ENCODE results near the gene KIAA1755.
A peak's percentile ranks its signal among the peaks of the same experiment; 100 is the strongest.

The KIAA1755 gene

GRCh38 chr20:38181207-38181801, 79.2 kb downstream of the KIAA1755 start:
- no peak for TF ChIP-seq CTCF (IDR thresholded peaks at IDR 0.05)
- H3K27me3 ChIP-seq = no peaks in the 10 kb centered on the region
- H3K4me1 ChIP-seq = peaks cover 0 to 3% (median 0%) of the 10 kb centered on the region in 4 donors
- no peaks in the 10 kb centered on the region for H3K36me3 ChIP-seq
- no peak overlapping the region for H3K4me3 ChIP-seq
- intact Hi-C loops (cut with DNase I; ENCODE audit: low total_unique reads) = no loop called here
- H3K27ac ChIP-seq = no peak overlapping the region
- no peak for DNase-seq
- H3K9me3 ChIP-seq = no peaks in the 10 kb centered on the region

GRCh38 chr20:38180781-38181180, 79.8 kb downstream of the KIAA1755 start:
- Histone ChIP-seq H3K9me3 (no peaks in the 10 kb centered on the region), H3K36me3 (no peaks in the 10 kb centered on the region), H3K27me3 (no peaks in the 10 kb centered on the region), H3K27ac (no peak overlapping the region), H3K4me3 (no peak overlapping the region), H3K4me1 (peaks cover 0 to 3% (median 0%) of the 10 kb centered on the region in 4 donors)
- intact Hi-C loops (cut with DNase I; ENCODE audit: low total_unique reads) = no loop called here
- no peak for DNase-seq
- TF ChIP-seq CTCF (IDR thresholded peaks at IDR 0.05) = no peak

GRCh38 chr20:38179846-38180245, 80.7 kb downstream of the KIAA1755 start:
- no peaks in the 10 kb centered on the region for H3K27me3 ChIP-seq
- DNase-seq = no peak
- no peaks in the 10 kb centered on the region for H3K9me3 ChIP-seq
- H3K4me3 ChIP-seq = no peak overlapping the region
- no peaks in the 10 kb centered on the region for H3K36me3 ChIP-seq
- TF ChIP-seq CTCF (IDR thresholded peaks at IDR 0.05) = no peak
- H3K4me1 ChIP-seq = peaks cover 0 to 3% (median 0%) of the 10 kb centered on the region in 4 donors
- no peak overlapping the region for H3K27ac ChIP-seq
- intact Hi-C loops (cut with DNase I; ENCODE audit: low total_unique reads) = no loop called here

GRCh38 chr20:38178581-38178980, 82.0 kb downstream of the KIAA1755 start:
- Histone ChIP-seq H3K27ac (no peak overlapping the region), H3K36me3 (no peaks in the 10 kb centered on the region), H3K4me1 (peaks cover 0 to 7% (median 2%) of the 10 kb centered on the region in 4 donors), H3K9me3 (no peaks in the 10 kb centered on the region), H3K27me3 (no peaks in the 10 kb centered on the region), H3K4me3 (no peak overlapping the region)
- DNase-seq = peak in 1 of 2 donors; percentile 11
- intact Hi-C loops (cut with DNase I; ENCODE audit: low total_unique reads) = no loop called here
- no peak for TF ChIP-seq CTCF (IDR thresholded peaks at IDR 0.05)

GRCh38 chr20:38178065-38178491, 82.5 kb downstream of the KIAA1755 start:
- H3K27me3 ChIP-seq = no peaks in the 10 kb centered on the region
- DNase-seq = peak in 1 of 2 donors; percentile 60
- no peak overlapping the region for H3K4me3 ChIP-seq
- intact Hi-C loops (cut with DNase I; ENCODE audit: low total_unique reads) = no loop called here
- no peak for TF ChIP-seq CTCF (IDR thresholded peaks at IDR 0.05)
- no peaks in the 10 kb centered on the region for H3K9me3 ChIP-seq
- peaks cover 0 to 12% (median 7%) of the 10 kb centered on the region in 4 donors for H3K4me1 ChIP-seq
- H3K36me3 ChIP-seq = no peaks in the 10 kb centered on the region
- H3K27ac ChIP-seq = no peak overlapping the region

Measured in tibial artery (tissue), 4 donors.